ENCODE data around the gene RPL5. TPM values are rescaled to one million over a fixed set of nuclear protein-coding genes. Genes with fewer than 3 reads are reported as not detected.
A peak's percentile ranks its signal among the peaks of the same experiment; 100 is the strongest.

RPL5 gene
- total RNA-seq, 1 donor from 2014 or later: 1,496 TPM

- no peak for DNase-seq (ENCODE audit: low spot score)
These were observed 23.4 kb downstream of the RPL5 start for GRCh38 chr1:92855236-92855635.

- no peak for DNase-seq (ENCODE audit: low spot score)
These were observed 26.0 kb downstream of the RPL5 start for GRCh38 chr1:92857817-92858216.

DNA sequence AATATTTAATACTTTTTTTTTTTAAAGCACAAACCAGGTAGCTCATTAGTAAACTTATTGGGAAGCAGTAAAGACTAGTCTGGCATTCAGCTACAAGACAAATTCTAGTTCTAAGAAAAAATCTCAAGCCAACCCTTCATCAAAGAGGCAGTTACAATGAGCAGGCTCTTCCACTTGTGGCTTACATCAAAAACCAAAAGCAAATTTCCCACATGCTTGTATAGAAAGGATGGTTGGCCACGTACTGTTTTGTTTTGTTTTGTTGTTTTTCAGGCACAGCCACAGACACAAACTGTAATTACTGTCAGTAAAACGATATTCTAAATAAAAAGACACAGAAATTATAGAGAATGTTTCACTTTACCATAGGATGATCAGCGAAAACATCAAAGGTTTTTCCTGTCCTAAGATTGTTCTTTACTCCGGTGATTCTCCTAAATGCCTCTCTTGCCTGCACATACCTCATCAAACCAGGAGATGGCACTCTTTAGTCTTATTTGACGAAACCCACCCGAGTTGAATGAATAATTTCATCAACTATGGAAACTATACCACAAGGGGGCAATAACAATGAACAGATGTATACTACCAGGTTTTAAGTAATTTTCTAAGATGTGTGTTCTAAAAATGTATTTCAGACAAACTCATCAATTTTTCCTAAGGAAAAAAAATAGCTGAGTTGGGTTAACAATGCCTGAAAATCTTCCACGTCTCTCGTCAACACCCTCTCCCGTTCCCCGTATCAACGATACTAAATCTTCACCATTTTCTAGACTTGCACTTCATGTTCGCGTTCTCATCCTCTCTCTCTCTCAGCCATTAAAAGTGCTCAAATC, 26.9 kb downstream of the RPL5 start:
- DNase-seq (ENCODE audit: low spot score): peak; percentile 89

- DNase-seq (ENCODE audit: low spot score): no peak
These were observed 27.7 kb downstream of the RPL5 start for GRCh38 chr1:92859400-92860039.

GRCh38 chr1:92862605-92863004, 30.8 kb downstream of the RPL5 start:
- DNase-seq (ENCODE audit: low spot score): no peak

- no peak for DNase-seq (ENCODE audit: low spot score)
These were observed 32.3 kb downstream of the RPL5 start for GRCh38 chr1:92864131-92864530.

GRCh38 chr1:92870591-92870990, 38.8 kb downstream of the RPL5 start:
- no peak for DNase-seq (ENCODE audit: low spot score)

DNA sequence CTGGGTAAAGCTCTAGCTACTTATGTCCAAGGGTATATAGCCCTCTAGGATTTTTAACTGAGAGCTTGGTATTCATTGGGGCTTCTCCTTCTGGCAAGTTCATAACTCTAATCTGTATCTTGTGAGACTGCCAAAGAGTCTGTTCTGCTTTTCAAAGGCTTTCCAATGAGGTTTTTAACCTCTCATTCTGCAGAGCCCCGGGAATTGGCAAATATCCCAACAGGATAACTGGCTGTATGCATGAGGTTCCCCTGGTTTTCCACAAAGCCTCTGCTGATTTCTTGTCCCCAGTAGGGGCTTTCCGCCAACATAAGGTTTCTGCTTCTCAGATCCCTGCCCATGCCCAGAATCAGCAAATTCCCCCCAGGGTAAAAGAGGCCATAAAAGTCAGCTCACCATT, 40.9 kb downstream of the RPL5 start:
- no peak for DNase-seq (ENCODE audit: low spot score)

GRCh38 chr1:92874987-92875386, 43.1 kb downstream of the RPL5 start:
- no peak for DNase-seq (ENCODE audit: low spot score)

DNA sequence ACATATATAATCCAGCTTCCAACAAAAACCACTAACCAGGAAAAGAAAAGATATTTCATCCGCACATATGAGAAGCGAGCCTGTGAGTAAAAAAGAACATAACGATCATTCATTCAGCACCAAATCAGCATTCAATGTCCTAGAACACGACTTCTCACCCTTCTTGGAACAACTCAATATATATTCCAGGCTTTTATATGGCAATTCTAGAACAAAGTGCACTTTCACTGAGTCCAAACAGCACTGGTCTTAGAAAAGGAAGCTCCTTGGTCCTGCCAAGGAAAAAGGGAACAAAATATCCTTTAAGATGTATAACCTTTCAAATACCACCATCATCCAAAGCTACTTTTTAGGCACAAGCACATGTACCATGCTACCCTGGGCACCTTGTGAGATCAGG, 44.5 kb downstream of the RPL5 start:
- DNase-seq (ENCODE audit: low spot score): no peak

DNA sequence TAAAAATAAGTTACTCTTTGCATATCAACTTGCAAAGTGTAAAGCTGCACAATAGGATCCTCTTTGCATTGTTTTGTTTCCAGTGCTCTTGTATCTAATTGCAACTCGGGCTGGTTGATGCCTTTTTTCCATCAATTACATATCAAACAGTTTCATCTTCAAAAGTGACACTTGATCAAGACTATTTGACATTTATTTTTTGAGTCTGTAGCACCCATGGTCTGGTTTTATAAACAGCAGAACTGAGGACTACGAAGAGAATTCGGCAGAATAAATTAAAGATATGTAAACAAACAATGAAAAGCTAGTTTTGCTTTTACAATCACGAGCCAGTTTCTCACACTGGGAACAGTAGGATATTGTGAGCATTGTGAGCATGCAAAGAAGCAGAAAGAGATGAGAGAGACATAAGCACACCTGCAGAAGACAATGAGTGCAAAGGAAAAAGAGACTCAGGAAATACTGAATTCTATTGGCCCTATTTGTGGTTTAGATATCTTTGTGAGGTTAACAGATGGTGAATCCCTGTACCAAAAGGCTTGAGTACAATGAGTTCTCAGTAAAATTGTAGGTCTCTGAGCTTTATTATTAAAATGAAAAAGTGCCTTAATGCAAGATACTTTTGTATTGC, 45.4 kb downstream of the RPL5 start:
- DNase-seq (ENCODE audit: low spot score): no peak

- DNase-seq (ENCODE audit: low spot score): no peak
These were observed 46.0 kb downstream of the RPL5 start for GRCh38 chr1:92877792-92878191.

GRCh38 chr1:92879316-92879968, 47.6 kb downstream of the RPL5 start:
- no peak for DNase-seq (ENCODE audit: low spot score)

GRCh38 chr1:92881391-92881790, 49.6 kb downstream of the RPL5 start:
- no peak for DNase-seq (ENCODE audit: low spot score)

- DNase-seq (ENCODE audit: low spot score): peak; percentile 12
These were observed 51.0 kb downstream of the RPL5 start for GRCh38 chr1:92882819-92883218.

- DNase-seq (ENCODE audit: low spot score): no peak
These were observed 51.5 kb downstream of the RPL5 start for GRCh38 chr1:92883297-92883696.

DNA sequence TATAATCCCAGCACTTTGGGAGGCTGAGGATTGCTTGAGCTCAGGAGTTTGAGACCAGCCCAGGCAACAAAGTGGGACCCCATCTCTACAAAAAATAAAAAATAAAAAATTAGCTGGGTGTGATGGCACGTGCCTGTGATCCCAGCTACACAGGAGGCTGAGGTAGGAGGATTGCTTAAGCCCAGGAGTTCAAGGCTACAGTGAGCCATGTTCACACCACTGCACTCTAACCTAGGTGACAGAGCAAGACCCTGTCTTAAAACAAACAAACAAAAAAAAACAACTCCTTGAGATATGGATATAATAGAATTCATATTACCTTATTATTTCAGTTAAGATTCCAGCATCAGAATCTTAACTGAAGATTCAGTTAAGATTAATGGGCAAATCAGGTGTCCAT, 52.4 kb downstream of the RPL5 start:
- no peak for DNase-seq (ENCODE audit: low spot score)

GRCh38 chr1:92886886-92887419, 55.1 kb downstream of the RPL5 start:
- DNase-seq (ENCODE audit: low spot score): no peak

GRCh38 chr1:92887465-92887864, 55.6 kb downstream of the RPL5 start:
- DNase-seq (ENCODE audit: low spot score): no peak
